ENCODE results near the gene APLP2.

APLP2 gene

GRCh38 chr11:130037881-130038585, 31.7 kb upstream of the APLP2 start:
- Histone ChIP-seq H3K36me3 (ENCODE audit: control insufficient read depth, insufficient read depth, low read length) (no peaks in the 10 kb centered on the region), H3K27me3 (ENCODE audit: control insufficient read depth, insufficient read depth, low read length) (no peaks in the 10 kb centered on the region), H3K9me3 (ENCODE audit: control insufficient read depth, low read length) (no peaks in the 10 kb centered on the region), H3K4me3 (ENCODE audit: low read length) (no peak overlapping the region), H3K4me1 (ENCODE audit: control insufficient read depth, insufficient read depth, low read length) (no peaks in the 10 kb centered on the region), H3K9ac (ENCODE audit: low read length) (no peak overlapping the region)

- H3K9me3 ChIP-seq (ENCODE audit: control insufficient read depth, low read length): no peaks in the 10 kb centered on the region
These were observed 29.3 kb upstream of the APLP2 start for GRCh38 chr11:130040281-130040940.

GRCh38 chr11:130042093-130042591, 27.6 kb upstream of the APLP2 start:
- H3K9me3 ChIP-seq (ENCODE audit: control insufficient read depth, low read length): no peaks in the 10 kb centered on the region
- H3K36me3 ChIP-seq (ENCODE audit: control insufficient read depth, insufficient read depth, low read length): no peaks in the 10 kb centered on the region
- no peaks in the 10 kb centered on the region for H3K27me3 ChIP-seq (ENCODE audit: control insufficient read depth, insufficient read depth, low read length)
- H3K4me3 ChIP-seq (ENCODE audit: low read length): no peak overlapping the region
- no peak overlapping the region for H3K9ac ChIP-seq (ENCODE audit: low read length)
- no peaks in the 10 kb centered on the region for H3K4me1 ChIP-seq (ENCODE audit: control insufficient read depth, insufficient read depth, low read length)

More at GRCh38 chr11:130040281-130040940, 29.3 kb upstream of the APLP2 start:
- Histone ChIP-seq H3K36me3 (ENCODE audit: control insufficient read depth, insufficient read depth, low read length) (no peaks in the 10 kb centered on the region), H3K9ac (ENCODE audit: low read length) (no peak overlapping the region), H3K4me3 (ENCODE audit: low read length) (no peak overlapping the region), H3K4me1 (ENCODE audit: control insufficient read depth, insufficient read depth, low read length) (no peaks in the 10 kb centered on the region), H3K27me3 (ENCODE audit: control insufficient read depth, insufficient read depth, low read length) (no peaks in the 10 kb centered on the region)

GRCh38 chr11:130043575-130043974, 26.1 kb upstream of the APLP2 start:
- no peak overlapping the region for H3K4me3 ChIP-seq (ENCODE audit: low read length)
- no peaks in the 10 kb centered on the region for H3K36me3 ChIP-seq (ENCODE audit: control insufficient read depth, insufficient read depth, low read length)
- H3K9ac ChIP-seq (ENCODE audit: low read length): no peak overlapping the region
- H3K9me3 ChIP-seq (ENCODE audit: control insufficient read depth, low read length): no peaks in the 10 kb centered on the region
- H3K27me3 ChIP-seq (ENCODE audit: control insufficient read depth, insufficient read depth, low read length): no peaks in the 10 kb centered on the region
- no peaks in the 10 kb centered on the region for H3K4me1 ChIP-seq (ENCODE audit: control insufficient read depth, insufficient read depth, low read length)

- H3K9me3 ChIP-seq (ENCODE audit: control insufficient read depth, low read length): no peaks in the 10 kb centered on the region
- H3K36me3 ChIP-seq (ENCODE audit: control insufficient read depth, insufficient read depth, low read length): no peaks in the 10 kb centered on the region
- H3K4me1 ChIP-seq (ENCODE audit: control insufficient read depth, insufficient read depth, low read length): peaks cover 6% of the 10 kb centered on the region
- no peak overlapping the region for H3K9ac ChIP-seq (ENCODE audit: low read length)
- H3K4me3 ChIP-seq (ENCODE audit: low read length): no peak overlapping the region
- no peaks in the 10 kb centered on the region for H3K27me3 ChIP-seq (ENCODE audit: control insufficient read depth, insufficient read depth, low read length)
These were observed 22.6 kb upstream of the APLP2 start for GRCh38 chr11:130047141-130047540.

GRCh38 chr11:130049328-130049771, 20.3 kb upstream of the APLP2 start:
- no peak overlapping the region for H3K9ac ChIP-seq (ENCODE audit: low read length)
- no peak overlapping the region for H3K4me3 ChIP-seq (ENCODE audit: low read length)
- H3K9me3 ChIP-seq (ENCODE audit: control insufficient read depth, low read length): no peaks in the 10 kb centered on the region
- H3K27me3 ChIP-seq (ENCODE audit: control insufficient read depth, insufficient read depth, low read length): no peaks in the 10 kb centered on the region
- no peaks in the 10 kb centered on the region for H3K36me3 ChIP-seq (ENCODE audit: control insufficient read depth, insufficient read depth, low read length)
- peaks cover 6% of the 10 kb centered on the region for H3K4me1 ChIP-seq (ENCODE audit: control insufficient read depth, insufficient read depth, low read length)

- Histone ChIP-seq H3K9ac (ENCODE audit: low read length) (no peak overlapping the region), H3K4me1 (ENCODE audit: control insufficient read depth, insufficient read depth, low read length) (peaks cover 6% of the 10 kb centered on the region), H3K4me3 (ENCODE audit: low read length) (no peak overlapping the region), H3K9me3 (ENCODE audit: control insufficient read depth, low read length) (no peaks in the 10 kb centered on the region), H3K36me3 (ENCODE audit: control insufficient read depth, insufficient read depth, low read length) (no peaks in the 10 kb centered on the region), H3K27me3 (ENCODE audit: control insufficient read depth, insufficient read depth, low read length) (no peaks in the 10 kb centered on the region)
These were observed 19.4 kb upstream of the APLP2 start for GRCh38 chr11:130050257-130050656.

GRCh38 chr11:130051082-130051481, 18.6 kb upstream of the APLP2 start:
- Histone ChIP-seq H3K4me1 (ENCODE audit: control insufficient read depth, insufficient read depth, low read length) (peaks cover 6% of the 10 kb centered on the region), H3K9ac (ENCODE audit: low read length) (no peak overlapping the region), H3K9me3 (ENCODE audit: control insufficient read depth, low read length) (no peaks in the 10 kb centered on the region), H3K36me3 (ENCODE audit: control insufficient read depth, insufficient read depth, low read length) (no peaks in the 10 kb centered on the region), H3K27me3 (ENCODE audit: control insufficient read depth, insufficient read depth, low read length) (no peaks in the 10 kb centered on the region), H3K4me3 (ENCODE audit: low read length) (no peak overlapping the region)

GRCh38 chr11:130052567-130052966, 17.1 kb upstream of the APLP2 start:
- Histone ChIP-seq H3K4me3 (ENCODE audit: low read length) (no peak overlapping the region), H3K9ac (ENCODE audit: low read length) (no peak overlapping the region), H3K27me3 (ENCODE audit: control insufficient read depth, insufficient read depth, low read length) (no peaks in the 10 kb centered on the region), H3K9me3 (ENCODE audit: control insufficient read depth, low read length) (no peaks in the 10 kb centered on the region), H3K4me1 (ENCODE audit: control insufficient read depth, insufficient read depth, low read length) (peaks cover 6% of the 10 kb centered on the region), H3K36me3 (ENCODE audit: control insufficient read depth, insufficient read depth, low read length) (no peaks in the 10 kb centered on the region)

- Histone ChIP-seq H3K4me1 (ENCODE audit: control insufficient read depth, insufficient read depth, low read length) (peaks cover 6% of the 10 kb centered on the region), H3K9ac (ENCODE audit: low read length) (no peak overlapping the region), H3K27me3 (ENCODE audit: control insufficient read depth, insufficient read depth, low read length) (no peaks in the 10 kb centered on the region), H3K4me3 (ENCODE audit: low read length) (no peak overlapping the region), H3K9me3 (ENCODE audit: control insufficient read depth, low read length) (no peaks in the 10 kb centered on the region), H3K36me3 (ENCODE audit: control insufficient read depth, insufficient read depth, low read length) (no peaks in the 10 kb centered on the region)
These were observed 14.7 kb upstream of the APLP2 start for GRCh38 chr11:130054966-130055365.

- Histone ChIP-seq H3K36me3 (ENCODE audit: control insufficient read depth, insufficient read depth, low read length) (no peaks in the 10 kb centered on the region), H3K9ac (ENCODE audit: low read length) (no peak overlapping the region), H3K4me1 (ENCODE audit: control insufficient read depth, insufficient read depth, low read length) (peaks cover 1% of the 10 kb centered on the region), H3K4me3 (ENCODE audit: low read length) (no peak overlapping the region), H3K27me3 (ENCODE audit: control insufficient read depth, insufficient read depth, low read length) (no peaks in the 10 kb centered on the region), H3K9me3 (ENCODE audit: control insufficient read depth, low read length) (no peaks in the 10 kb centered on the region)
These were observed 14.1 kb upstream of the APLP2 start for GRCh38 chr11:130055617-130056016.

GRCh38 chr11:130061017-130061416, 8.7 kb upstream of the APLP2 start:
- H3K36me3 ChIP-seq (ENCODE audit: control insufficient read depth, insufficient read depth, low read length): no peaks in the 10 kb centered on the region
- peaks cover under 1% of the 10 kb centered on the region for H3K4me1 ChIP-seq (ENCODE audit: control insufficient read depth, insufficient read depth, low read length)
- H3K9ac ChIP-seq (ENCODE audit: low read length): no peak overlapping the region
- H3K4me3 ChIP-seq (ENCODE audit: low read length): no peak overlapping the region
- no peaks in the 10 kb centered on the region for H3K27me3 ChIP-seq (ENCODE audit: control insufficient read depth, insufficient read depth, low read length)
- H3K9me3 ChIP-seq (ENCODE audit: control insufficient read depth, low read length): no peaks in the 10 kb centered on the region
